DOHH2 (cell line): ENCODE measurements around the gene PSMD4.

Experiments used
- H3F3A ChIP-seq: fragments of 200-600 bp; sonication (generic), shearing (Covaris generic); 2 replicates; pipeline ENCODE4 v1.6.0; 2016; ENCODE audit warnings: antibody characterized with exemption, mild to moderate bottlenecking; ENCODE audit not compliant: control insufficient read depth, insufficient read depth
- H3K27ac ChIP-seq: fragments of 200-600 bp; sonication (generic); 2 replicates; pipeline ENCODE4 v1.5.1; 2014; ENCODE audit warnings: low read depth, mild to moderate bottlenecking, low read length, moderate library complexity
- H3K27me3 ChIP-seq: fragments of 200-600 bp; sonication (generic); 2 replicates; pipeline ENCODE4 v1.6.1; 2014; ENCODE audit warnings: mild to moderate bottlenecking, low read length, mixed read lengths; ENCODE audit not compliant: control insufficient read depth
- H3K36me3 ChIP-seq: fragments of 200-600 bp; sonication (generic); 2 replicates; pipeline ENCODE4 v1.6.1; 2014; ENCODE audit warnings: mild to moderate bottlenecking, low read length, moderate library complexity, mixed read lengths; ENCODE audit not compliant: control insufficient read depth
- H3K4me1 ChIP-seq: fragments of 200-600 bp; sonication (generic); 2 replicates; pipeline ENCODE4 v1.6.1; 2014; ENCODE audit warnings: mild to moderate bottlenecking, low read length, mixed read lengths; ENCODE audit not compliant: control insufficient read depth
- H3K4me2 ChIP-seq: fragments of 200-600 bp; sonication (generic); 2 replicates; pipeline ENCODE4 v1.6.0; 2014; ENCODE audit warnings: mild to moderate bottlenecking, low read length, moderate library complexity
- H3K4me3 ChIP-seq: fragments of 200-600 bp; sonication (generic); 2 replicates; pipeline ENCODE4 v1.5.1; 2014; ENCODE audit warnings: mild to moderate bottlenecking, low read length, mixed read lengths
- H3K79me2 ChIP-seq: fragments of 200-600 bp; sonication (generic); 2 replicates; pipeline ENCODE4 v1.6.1; 2014; ENCODE audit warnings: mild to moderate bottlenecking, low read length, mixed read lengths; ENCODE audit not compliant: control insufficient read depth
- H3K9me2 ChIP-seq: fragments of 200-600 bp; sonication (generic); replicated peaks from 2 replicates; pipeline ENCODE4 v1.6.1; 2014; ENCODE audit warnings: mild to moderate bottlenecking, low read length, mixed read lengths; ENCODE audit not compliant: control insufficient read depth
- H3K9me3 ChIP-seq: fragments of 200-600 bp; sonication (generic); 2 replicates; pipeline ENCODE4 v1.6.1; 2014; ENCODE audit warnings: antibody characterized with exemption, low read length, mixed read lengths; ENCODE audit not compliant: control insufficient read depth, insufficient read depth
- H4K20me1 ChIP-seq: fragments of 200-600 bp; sonication (generic); 2 replicates; pipeline ENCODE4 v1.6.0; 2014; ENCODE audit warnings: low read depth, mild to moderate bottlenecking, antibody characterized with exemption, low read length, moderate library complexity; ENCODE audit not compliant: control insufficient read depth, insufficient read depth
- CTCF ChIP-seq: fragments of 200-600 bp; sonication (generic); IDR thresholded peaks from one replicate; pipeline ENCODE4 v1.5.1; 2014; ENCODE audit warnings: antibody characterized with exemption, mild to moderate bottlenecking, low read depth, low read length; ENCODE audit not compliant: poor library complexity, severe bottlenecking
- EZH2phosphoT487 ChIP-seq: fragments of 200-600 bp; sonication (generic); IDR thresholded peaks from 2 replicates; pipeline ENCODE4 v1.6.1; 2017; ENCODE audit warnings: borderline replicate concordance, mild to moderate bottlenecking, antibody characterized with exemption, low read length, moderate library complexity, mixed read lengths

PSMD4 gene

GRCh38 chr1:151277249-151277648 is 22.7 kb downstream of the PSMD4 start:
- H3K4me1 ChIP-seq, result peaks cover 22% of the 10 kb centered on the region
- H3K9me3 ChIP-seq, result no peaks in the 10 kb centered on the region
- TF ChIP-seq EZH2phosphoT487 (no peak), CTCF (no peak)
- peak overlapping the region; percentile 22; the same call in 1 of the 2 replicates for H3K27ac ChIP-seq
- no peaks in the 10 kb centered on the region for H4K20me1 ChIP-seq
- H3K4me2 ChIP-seq, result peak overlapping the region; percentile 67
- H3K36me3 ChIP-seq, result peaks cover 7% of the 10 kb centered on the region
- H3K4me3 ChIP-seq, result peak overlapping the region; percentile 40
- H3K9me2 ChIP-seq, result no peaks in the 10 kb centered on the region
- peaks cover 4% of the 10 kb centered on the region for H3K79me2 ChIP-seq
- 0 out of 2 replicates have a peak, but pooled peaks cover 6% of the 10 kb centered on the region for H3F3A ChIP-seq
- no peaks in the 10 kb centered on the region for H3K27me3 ChIP-seq

GRCh38 chr1:151281225-151281968 is 26.9 kb downstream of the PSMD4 start:
- H3K79me2 ChIP-seq, result peaks cover 40% of the 10 kb centered on the region
- 0 out of 2 replicates have a peak, but pooled peaks cover 6% of the 10 kb centered on the region for H3F3A ChIP-seq
- H3K9me3 ChIP-seq, result no peaks in the 10 kb centered on the region
- no peaks in the 10 kb centered on the region for H3K9me2 ChIP-seq
- H3K27me3 ChIP-seq, result no peaks in the 10 kb centered on the region
- peak overlapping the region; percentile 87 for H3K4me2 ChIP-seq
- H3K4me1 ChIP-seq, result peaks cover 37% of the 10 kb centered on the region
- no peak for TF ChIP-seq EZH2phosphoT487
- no peak for TF ChIP-seq CTCF
- peak overlapping the region; percentile 95 for H3K4me3 ChIP-seq
- no peaks in the 10 kb centered on the region for H4K20me1 ChIP-seq
- peak overlapping the region; percentile 92 for H3K27ac ChIP-seq
- H3K36me3 ChIP-seq, result peaks cover 27% of the 10 kb centered on the region

GRCh38 chr1:151281969-151282882 is 27.7 kb downstream of the PSMD4 start, which contains the start of gene ZNF687:
Gene ZNF687 (plus strand): TSS chr1:151282299. CDS start chr1:151286292, 3,993 bp downstream.
- Histone ChIP-seq H3K9me3 (no peaks in the 10 kb centered on the region), H3K27me3 (no peaks in the 10 kb centered on the region), H3K9me2 (no peaks in the 10 kb centered on the region), H3K79me2 (peaks cover 46% of the 10 kb centered on the region), H3K36me3 (peaks cover 34% of the 10 kb centered on the region), H3F3A (0 out of 2 replicates have a peak, but pooled peaks cover 6% of the 10 kb centered on the region), H3K4me2 (peak within 1 kb of the TSS; percentile 87), H3K27ac (peak within 1 kb of the TSS; percentile 92), H3K4me1 (peaks cover 29% of the 10 kb centered on the region), H3K4me3 (peak within 1 kb of the TSS; percentile 95), H4K20me1 (no peaks in the 10 kb centered on the region)
- no peak for TF ChIP-seq CTCF
- no peak for TF ChIP-seq EZH2phosphoT487
